ENCODE data around the gene SUFU. TPM values are rescaled to one million over a fixed set of nuclear protein-coding genes. Genes with fewer than 3 reads are reported as not detected.
A peak's percentile ranks its signal among the peaks of the same experiment; 100 is the strongest.

Gene SUFU
- total RNA-seq, 1 donor from 2014 or later, result 11.5 TPM

DNA sequence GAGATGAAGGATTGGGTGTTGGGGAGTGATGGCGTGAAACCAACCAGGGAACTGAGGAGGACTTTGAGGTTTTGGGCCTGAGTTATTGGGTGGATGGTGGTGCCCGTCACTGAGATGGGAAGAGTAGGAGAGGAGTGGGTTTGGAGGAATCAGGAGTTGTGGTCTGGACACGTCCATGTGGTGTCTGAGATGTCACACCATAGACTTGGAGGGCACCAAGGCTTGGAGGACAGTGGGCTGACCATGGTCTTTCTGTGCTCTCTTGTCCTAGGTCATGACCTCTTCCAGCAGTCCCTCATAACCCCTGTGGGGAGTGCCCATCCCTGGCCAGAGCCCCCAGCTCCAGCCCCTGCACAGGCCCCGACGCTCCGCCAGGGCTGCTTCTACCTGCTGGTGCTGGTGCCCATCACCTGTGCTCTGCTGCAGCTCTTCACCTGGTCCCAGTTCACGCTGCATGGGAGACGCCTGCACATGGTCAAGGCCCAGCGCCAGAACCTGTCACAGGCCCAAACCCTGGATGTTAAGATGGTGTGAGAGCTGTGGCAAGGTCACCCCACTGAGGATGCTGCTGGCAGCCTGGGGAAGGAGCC, 28.2 kb upstream of the SUFU start:
- DNase-seq (ENCODE audit: low spot score), result no peak
- Histone ChIP-seq H3K27me3 (no peaks in the 10 kb centered on the region), H3K9me3 (ENCODE audit: low read depth) (no peaks in the 10 kb centered on the region), H3K4me1 (no peaks in the 10 kb centered on the region), H3K79me2 (ENCODE audit: low read depth) (no peaks in the 10 kb centered on the region), H3F3A (ENCODE audit: low read depth) (peaks cover 12% of the 10 kb centered on the region), H3K4me2 (no peak overlapping the region), H2AFZ (replicated peaks) (no peak overlapping the region), H3K36me3 (no peaks in the 10 kb centered on the region), H3K27ac (no peak overlapping the region), H4K20me1 (ENCODE audit: low read depth) (peaks cover 15% of the 10 kb centered on the region), H3K4me3 (no peak overlapping the region), H3K9ac (no peak overlapping the region)
- Mint-ChIP-seq H3K27me3 (ENCODE audit: insufficient read depth, low read depth) (peaks cover 4% of the 10 kb centered on the region), H3K27ac (peak overlapping the region; percentile 65), H3K4me3 (peak overlapping the region; percentile 29), H3K9me3 (no peaks in the 10 kb centered on the region), H3K4me1 (no peaks in the 10 kb centered on the region), H3K36me3 (peaks cover 5% of the 10 kb centered on the region)
- no peak for TF ChIP-seq EZH2phosphoT487 (IDR thresholded peaks at IDR 0.05)
- TF ChIP-seq, protein P1, sequence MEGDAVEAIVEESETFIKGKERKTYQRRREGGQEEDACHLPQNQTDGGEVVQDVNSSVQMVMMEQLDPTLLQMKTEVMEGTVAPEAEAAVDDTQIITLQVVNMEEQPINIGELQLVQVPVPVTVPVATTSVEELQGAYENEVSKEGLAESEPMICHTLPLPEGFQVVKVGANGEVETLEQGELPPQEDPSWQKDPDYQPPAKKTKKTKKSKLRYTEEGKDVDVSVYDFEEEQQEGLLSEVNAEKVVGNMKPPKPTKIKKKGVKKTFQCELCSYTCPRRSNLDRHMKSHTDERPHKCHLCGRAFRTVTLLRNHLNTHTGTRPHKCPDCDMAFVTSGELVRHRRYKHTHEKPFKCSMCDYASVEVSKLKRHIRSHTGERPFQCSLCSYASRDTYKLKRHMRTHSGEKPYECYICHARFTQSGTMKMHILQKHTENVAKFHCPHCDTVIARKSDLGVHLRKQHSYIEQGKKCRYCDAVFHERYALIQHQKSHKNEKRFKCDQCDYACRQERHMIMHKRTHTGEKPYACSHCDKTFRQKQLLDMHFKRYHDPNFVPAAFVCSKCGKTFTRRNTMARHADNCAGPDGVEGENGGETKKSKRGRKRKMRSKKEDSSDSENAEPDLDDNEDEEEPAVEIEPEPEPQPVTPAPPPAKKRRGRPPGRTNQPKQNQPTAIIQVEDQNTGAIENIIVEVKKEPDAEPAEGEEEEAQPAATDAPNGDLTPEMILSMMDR (IDR thresholded peaks at IDR 0.05), result no peak
- TF ChIP-seq EZH2 (IDR thresholded peaks at IDR 0.05), result no peak

DNA sequence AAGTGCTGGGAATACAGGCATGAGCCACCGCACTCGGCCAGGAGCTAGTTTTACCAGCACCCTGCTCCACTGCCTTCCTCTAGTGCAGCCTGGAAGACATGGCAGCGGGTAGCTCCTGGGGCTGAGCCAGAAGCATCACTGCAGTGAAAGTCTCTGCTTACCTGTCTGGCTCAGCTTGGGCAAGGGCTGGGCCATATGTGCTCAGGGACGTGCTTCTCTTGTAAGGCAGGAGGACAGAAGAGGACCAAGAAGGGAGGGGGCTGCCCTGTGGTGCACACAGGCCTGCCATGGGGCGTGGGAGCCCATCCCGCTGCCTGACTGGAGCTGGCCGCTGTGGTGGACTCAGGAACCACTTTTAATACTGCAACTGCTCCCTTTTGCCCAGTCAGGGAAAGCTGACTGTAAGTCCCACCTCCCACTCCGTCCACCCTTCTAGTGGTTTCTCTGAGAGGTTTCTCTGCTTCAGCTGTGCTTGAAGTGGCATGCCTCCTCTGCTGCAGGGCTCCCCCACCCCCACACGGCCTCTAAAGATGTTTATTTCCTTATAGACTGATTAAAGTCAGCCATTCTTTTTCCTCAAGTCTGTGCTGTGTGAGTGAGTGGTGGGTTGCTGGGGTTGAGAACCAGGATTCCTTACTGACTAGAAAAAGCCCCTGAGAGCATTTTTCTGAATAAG, 27.2 kb upstream of the SUFU start:
- Histone ChIP-seq H3K27me3 (no peaks in the 10 kb centered on the region), H3K4me2 (no peak overlapping the region), H4K20me1 (ENCODE audit: low read depth) (peaks cover 15% of the 10 kb centered on the region), H3K9me3 (ENCODE audit: low read depth) (no peaks in the 10 kb centered on the region), H3F3A (ENCODE audit: low read depth) (peaks cover 12% of the 10 kb centered on the region), H2AFZ (replicated peaks) (no peak overlapping the region), H3K27ac (no peak overlapping the region), H3K4me3 (no peak overlapping the region), H3K79me2 (ENCODE audit: low read depth) (no peaks in the 10 kb centered on the region), H3K9ac (no peak overlapping the region), H3K36me3 (no peaks in the 10 kb centered on the region), H3K4me1 (no peaks in the 10 kb centered on the region)
- no peaks in the 10 kb centered on the region for H3K9me3 Mint-ChIP-seq
- TF ChIP-seq EZH2phosphoT487 (IDR thresholded peaks at IDR 0.05) (no peak), EZH2 (IDR thresholded peaks at IDR 0.05) (no peak)
- TF ChIP-seq, protein P1 (IDR thresholded peaks at IDR 0.05), result no peak
- H3K4me1 Mint-ChIP-seq, result no peaks in the 10 kb centered on the region
- H3K27ac Mint-ChIP-seq, result no peak overlapping the region
- peaks cover 3% of the 10 kb centered on the region for H3K27me3 Mint-ChIP-seq (ENCODE audit: insufficient read depth, low read depth)
- no peak for DNase-seq (ENCODE audit: low spot score)
- H3K36me3 Mint-ChIP-seq, result peaks cover 6% of the 10 kb centered on the region
- H3K4me3 Mint-ChIP-seq, result no peak overlapping the region

DNA sequence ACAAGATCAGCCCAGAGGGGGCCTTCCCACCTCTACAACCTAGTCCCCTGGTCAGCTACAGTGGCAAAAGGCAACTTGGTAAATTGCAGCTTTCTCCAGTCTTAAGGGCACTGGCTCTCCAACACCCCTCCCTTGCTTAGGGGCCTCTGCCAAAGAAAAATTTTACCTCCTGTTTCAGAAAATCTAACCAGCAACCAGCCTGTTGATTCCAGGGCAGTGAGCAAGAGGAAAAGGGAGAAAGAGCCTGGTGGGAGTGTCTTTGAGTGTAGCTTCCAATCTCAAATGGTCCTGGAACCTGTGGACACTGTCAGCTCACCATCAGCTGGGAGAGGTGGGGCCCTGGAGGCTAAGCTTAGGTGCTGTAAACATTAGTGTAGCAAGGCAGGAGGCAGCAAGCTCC, 24.1 kb upstream of the SUFU start:
- no peaks in the 10 kb centered on the region for H3K27me3 ChIP-seq

More for the DNA sequence above, 24.1 kb upstream of the SUFU start:
- Histone ChIP-seq H3K4me3 (no peak overlapping the region), H3F3A (ENCODE audit: low read depth) (peaks cover 12% of the 10 kb centered on the region), H3K9ac (no peak overlapping the region), H3K36me3 (no peaks in the 10 kb centered on the region), H3K4me2 (no peak overlapping the region), H2AFZ (replicated peaks) (no peak overlapping the region), H3K79me2 (ENCODE audit: low read depth) (no peaks in the 10 kb centered on the region), H3K9me3 (ENCODE audit: low read depth) (no peaks in the 10 kb centered on the region), H3K4me1 (no peaks in the 10 kb centered on the region), H3K27ac (no peak overlapping the region), H4K20me1 (ENCODE audit: low read depth) (peaks cover 15% of the 10 kb centered on the region)
- Mint-ChIP-seq H3K36me3 (peaks cover 10% of the 10 kb centered on the region), H3K27me3 (ENCODE audit: insufficient read depth, low read depth) (peaks cover 5% of the 10 kb centered on the region), H3K4me3 (no peak overlapping the region), H3K9me3 (no peaks in the 10 kb centered on the region), H3K4me1 (no peaks in the 10 kb centered on the region), H3K27ac (no peak overlapping the region)
- TF ChIP-seq EZH2phosphoT487 (IDR thresholded peaks at IDR 0.05), result no peak
- TF ChIP-seq EZH2 (IDR thresholded peaks at IDR 0.05), result no peak
- TF ChIP-seq, protein P1 (IDR thresholded peaks at IDR 0.05), result no peak
- DNase-seq (ENCODE audit: low spot score), result no peak
